HepG2 (cell line): ENCODE data around the gene BRCA1. TPM values are rescaled to one million over a fixed set of nuclear protein-coding genes. Genes with fewer than 3 reads are reported as not detected.
A peak's percentile ranks its signal among the peaks of the same experiment; 100 is the strongest.
"Not testable (repeated sequence)": the region's sequence is repeated elsewhere in the genome, so short reads cannot be mapped to it uniquely, and the experiment has no call there.

Experiments
- ATAC-seq: fragments of 200-7000 bp; cut with Tn5 transposase; 3 replicates; pipeline ENCODE4 v1.9.1; 2020; ENCODE audit warnings: mild to moderate bottlenecking, moderate library complexity
- BruUV-seq: library from RNA; stranded (reverse); fragments of 400-500 nt; replicated peaks from 2 replicates; lab custom pipeline; 2021; lab: Mats Ljungman, UMichigan
- CTCF ChIA-PET: fragments of 300-600 bp; formaldehyde crosslinking; extraction: SDS; loops from one replicate; lab custom pipeline; 2021; ENCODE audit warnings: low total read pairs, inconsistent platforms, low intra/inter-chr PET ratio; lab: Yijun Ruan, JAX
- POLR2A ChIA-PET: fragments of 350-600 bp; sonication (Branson Sonifier 250); formaldehyde crosslinking; loops from one replicate; lab custom pipeline; 2020; ENCODE audit warnings: antibody characterized with exemption, inconsistent platforms; lab: Yijun Ruan, JAX
- DNase-seq: peaks from one replicate; pipeline ENCODE4 v3.0.0-alpha.2; 2015; ENCODE audit warnings: low spot score
- FAIRE-seq: peaks from 3 replicates; lab custom pipeline; 2011; peaks lifted over from hg19 to GRCh38; lab: Jason Lieb, UNC
- H2AFZ ChIP-seq: one replicate; pipeline ENCODE4 v1.6.1; 2011; ENCODE audit warnings: low read length, inconsistent platforms
- H3K27ac ChIP-seq: fragments of 300-600 bp; 3 replicates; pipeline ENCODE4 v1.8.0; 2011; ENCODE audit warnings: mixed run types, mild to moderate bottlenecking, mixed read lengths, low read length, inconsistent platforms; ENCODE audit not compliant: insufficient read depth; ENCODE audit errors: extremely low read length
- H3K27me3 ChIP-seq, 2 experiments: fragments of 200-600 bp in 1 of 2; 2 replicates in 1 of 2; 3 replicates in 1 of 2; pipeline versions ENCODE4 v1.6.0 to v1.8.0; 2011; ENCODE audit warnings: low read length in 2 of 2, mild to moderate bottlenecking in 2 of 2, moderate library complexity in 2 of 2, inconsistent platforms in 1 of 2; ENCODE audit not compliant: insufficient read depth in 2 of 2, control insufficient read depth in 1 of 2
- H3K36me3 ChIP-seq, 2 experiments: fragments of 200-600 bp in 1 of 2; replicated peaks in 1 of 2; 2 replicates in 1 of 2; 3 replicates in 1 of 2; pipeline versions ENCODE4 v1.5.1 to v1.8.0; 2011; ENCODE audit warnings: low read length in 2 of 2, inconsistent platforms in 1 of 2; ENCODE audit not compliant: insufficient read depth in 2 of 2, control insufficient read depth in 1 of 2
- H3K4me1 ChIP-seq: 2 replicates; pipeline ENCODE4 v1.5.1; 2012; ENCODE audit warnings: low read length, inconsistent platforms; ENCODE audit not compliant: insufficient read depth
- H3K4me2 ChIP-seq: 2 replicates; pipeline ENCODE4 v1.6.0; 2011; ENCODE audit warnings: low read depth, low read length, inconsistent platforms
- H3K4me3 ChIP-seq, 3 experiments: fragments of 200-600 bp in 1 of 3; sonication (generic), shearing (Covaris generic) in 1 of 3; replicated peaks in 1 of 3; 2 replicates each; pipeline ENCODE4 v1.5.1; 2011 to 2016; ENCODE audit warnings: low read length in 3 of 3, inconsistent platforms in 2 of 3, low read depth in 2 of 3, mild to moderate bottlenecking in 2 of 3, control low read depth in 1 of 3, mixed read lengths in 1 of 3; ENCODE audit not compliant: insufficient read depth in 1 of 3
- H3K79me2 ChIP-seq: one replicate; pipeline ENCODE4 v1.6.1; 2011; ENCODE audit warnings: low read length, inconsistent platforms; ENCODE audit not compliant: insufficient read depth
- H3K9ac ChIP-seq: 2 replicates; pipeline ENCODE4 v1.6.0; 2011; ENCODE audit warnings: mild to moderate bottlenecking, low read depth, low read length, inconsistent platforms; ENCODE audit not compliant: insufficient read depth
- H3K9me3 ChIP-seq: 2 replicates; pipeline ENCODE4 v1.5.1; 2012; ENCODE audit warnings: mild to moderate bottlenecking, low read length
- H4K20me1 ChIP-seq: 2 replicates; pipeline ENCODE4 v1.6.0; 2011; ENCODE audit warnings: inconsistent platforms, mild to moderate bottlenecking, low read length, moderate library complexity; ENCODE audit not compliant: insufficient read depth
- FOXP1 ChIP-seq, 2 experiments: fragments of 450-650 bp in 1 of 2; IDR thresholded peaks; 2 replicates each; pipeline ENCODE4 v1.6.1; 2017 to 2018; ENCODE audit warnings: antibody characterized with exemption in 1 of 2
- ZNF121 ChIP-seq: sonication (generic); formaldehyde crosslinking; IDR thresholded peaks from 2 replicates; pipeline ENCODE4 v1.5.0; 2020; ENCODE audit warnings: mild to moderate bottlenecking, missing genetic modification reagents
- ZNF460 ChIP-seq: sonication (generic); formaldehyde crosslinking; IDR thresholded peaks from 2 replicates; pipeline ENCODE4 v1.5.1; 2020; ENCODE audit warnings: missing genetic modification reagents, mild to moderate bottlenecking, borderline replicate concordance
- WGBS: methylation state at CpG from one replicate; pipeline ENCODE4 v1.1.6; 2017; ENCODE audit warnings: low lambda C conversion rate; 5-methylcytosine and 5-hydroxymethylcytosine counted together
- in situ Hi-C: cut with HindIII; loops from 2 replicates; pipeline ENCODE4 v1.10.0; 2017; ENCODE audit warnings: low pct_unique_long_range_greater_than_20kb; ENCODE audit not compliant: extremely low pct_ligation_motif_present
- intact Hi-C: fragments of 100-400 bp; cut with micrococcal nuclease; formaldehyde crosslinking; loops from one replicate; pipeline ENCODE4 v1.10.0; 2022; ENCODE audit not compliant: unreplicated experiment
- polyA plus RNA-seq, 8 experiments: library from polyadenylated mRNA; depleted of rRNA in 3 of 8; stranded (reverse) in 7 of 8; unstranded in 1 of 8; fragments of >200 nt; fragmentation: Illumina TruSeq in 4 of 8; extraction: Trizol in 4 of 8; gene quantifications; 2 replicates each; pipeline versions ENCODE4 v1.2.1 to v1.2.3, GENCODE V29; 2011 to 2016; ENCODE audit warnings: low read depth in 4 of 8, missing spikeins in 1 of 8, mixed read lengths in 1 of 8; ENCODE audit not compliant: insufficient read depth in 1 of 8
- total RNA-seq, 5 experiments: library from RNA; depleted of rRNA; stranded (reverse); fragments of >200 nt; fragmentation: Illumina TruSeq; extraction: Trizol; gene quantifications; 2 replicates each; pipeline ENCODE4 v1.2.3, GENCODE V29; 2016; ENCODE audit warnings: low read depth in 1 of 5

BRCA1 gene
- total and polyA plus RNA-seq, 2 of the 13 experiments (the other 11 are each of a cell fraction or from before 2014, with no cell fraction given): 13.3 to 37.5 TPM

DNA sequence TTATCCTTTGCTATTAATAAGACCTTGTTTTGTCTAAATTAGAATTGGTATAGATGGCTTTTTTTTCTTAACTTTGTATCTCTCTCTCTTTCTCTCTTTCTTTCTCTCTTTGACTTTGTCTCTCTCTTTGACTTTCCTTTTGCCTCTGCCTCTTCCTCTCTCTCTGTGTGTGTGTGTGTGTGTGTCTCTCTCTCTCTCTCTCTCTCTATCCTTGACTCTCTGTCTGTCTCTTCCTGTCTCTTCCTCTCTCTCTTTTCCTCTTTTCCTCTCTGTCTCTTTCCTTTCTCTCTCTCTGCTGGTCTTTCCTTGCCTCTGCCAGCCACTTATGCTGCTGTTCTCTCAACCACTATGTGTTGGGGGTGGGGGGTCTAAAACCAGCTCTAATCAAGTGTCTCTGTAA lies 40.8 kb upstream of the BRCA1 start:
- CTCF ChIA-PET; H3K79me2 ChIP-seq; TF ChIP-seq FOXP1 (CRISPR knock-in tag; IDR thresholded peaks at IDR 0.05): not testable (repeated sequence)
- peak; percentile 36; the same call in 1 of the 2 replicates for TF ChIP-seq FOXP1 (IDR thresholded peaks at IDR 0.05)

DNA sequence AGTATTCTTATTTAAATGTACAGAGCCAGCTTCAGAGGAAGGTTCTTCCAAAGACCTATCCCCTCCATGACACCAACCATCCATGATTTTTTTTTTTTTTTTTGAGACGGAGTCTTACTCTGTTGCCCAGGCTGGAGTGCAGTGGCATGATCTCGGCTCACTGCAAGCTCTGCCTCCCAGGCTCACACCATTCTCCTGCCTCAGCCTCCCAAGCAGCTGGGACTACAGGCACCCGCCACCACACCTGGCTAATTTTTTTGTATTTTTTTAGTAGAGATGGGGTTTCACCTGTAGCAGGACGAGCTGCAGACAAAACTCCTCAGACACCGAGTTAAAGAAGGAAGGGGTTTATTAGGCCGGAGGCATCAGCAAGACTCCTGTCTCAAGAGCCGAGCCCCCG lies 34.8 kb upstream of the BRCA1 start:
- BruUV-seq, ATAC-seq, DNase-seq, H3K9me3 ChIP-seq, in situ Hi-C loops, POLR2A ChIA-PET, H3K4me2 ChIP-seq, H2AFZ ChIP-seq, H3K27me3 ChIP-seq, FAIRE-seq, intact Hi-C loops, H3K27ac ChIP-seq, H3K79me2 ChIP-seq, CTCF ChIA-PET, H3K9ac ChIP-seq, H3K4me3 ChIP-seq, H3K36me3 ChIP-seq, H4K20me1 ChIP-seq: not testable (repeated sequence)
- TF ChIP-seq ZNF460 (CRISPR knock-in tag) (peak; percentile 55; the same call in 1 of the 2 replicates), ZNF121 (CRISPR knock-in tag) (0 out of 2 replicates have a peak, but pooled peaks have one; percentile 17)
- WGBS: 97% methylated on average over 8 of the region's 8 CpGs
- peaks cover 19% of the 10 kb centered on the region for H3K4me1 ChIP-seq

More for the DNA sequence above, 40.8 kb upstream of the BRCA1 start:
- peaks cover 31% of the 10 kb centered on the region for H3K4me1 ChIP-seq
- intact Hi-C loops, H4K20me1 ChIP-seq, H3K9me3 ChIP-seq, ATAC-seq, in situ Hi-C loops, BruUV-seq, DNase-seq, H3K9ac ChIP-seq, H3K27me3 ChIP-seq, FAIRE-seq, H3K27ac ChIP-seq, H3K4me3 ChIP-seq, POLR2A ChIA-PET, H3K4me2 ChIP-seq, H3K36me3 ChIP-seq, H2AFZ ChIP-seq: not testable (repeated sequence)

DNA sequence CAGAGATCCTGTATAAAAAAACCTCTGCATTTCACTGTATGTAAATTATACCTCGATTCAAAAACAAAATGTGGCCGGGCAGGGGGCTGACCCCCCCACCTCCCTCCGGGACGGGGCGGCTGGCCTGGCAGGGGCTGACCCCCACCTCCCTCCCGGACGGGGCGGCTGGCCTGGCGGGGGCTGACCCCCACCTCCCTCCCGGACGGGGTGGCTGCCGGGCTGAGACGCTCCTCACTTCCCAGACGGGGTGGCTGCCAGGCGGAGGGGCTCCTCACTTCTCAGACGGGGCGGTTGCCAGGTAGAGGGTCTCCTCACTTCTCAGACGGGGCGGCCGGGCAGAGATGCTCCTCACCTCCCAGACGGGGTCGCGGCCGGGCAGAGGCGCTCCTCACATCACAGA lies 34.1 kb upstream of the BRCA1 start:
- DNase-seq, H2AFZ ChIP-seq, H3K36me3 ChIP-seq, intact Hi-C loops, CTCF ChIA-PET, H3K9ac ChIP-seq, H4K20me1 ChIP-seq, H3K27me3 ChIP-seq, ATAC-seq, H3K4me2 ChIP-seq, H3K27ac ChIP-seq, in situ Hi-C loops, BruUV-seq, H3K9me3 ChIP-seq, H3K4me3 ChIP-seq, FAIRE-seq, POLR2A ChIA-PET, H3K79me2 ChIP-seq: not testable (repeated sequence)
- peaks cover 22% of the 10 kb centered on the region for H3K4me1 ChIP-seq
- 98% methylated on average over 7 of the region's 25 CpGs for WGBS
